Uterus (tissue), 2 donors: ENCODE measurements around the gene SEPTIN5.

ENCODE experiments used
- CTCF ChIP-seq, 4 experiments: fragments of 200-600 bp in 2 of 4; fragments of 450-650 bp in 2 of 4; sonication (generic) in 2 of 4; IDR thresholded peaks; one replicate each; pipeline ENCODE4 v1.5.1; 2016 to 2019; ENCODE audit warnings: antibody characterized with exemption in 4 of 4, mild to moderate bottlenecking in 2 of 4, moderate library complexity in 1 of 4
- POLR2A ChIP-seq, 2 donors: fragments of 450-650 bp; IDR thresholded peaks; one replicate each; pipeline ENCODE4 v1.6.1; 2016; ENCODE audit warnings: antibody characterized with exemption in 2 of 2, mild to moderate bottlenecking in 1 of 2, moderate library complexity in 1 of 2

GRCh38 chr22:19766511-19767426, 52.5 kb downstream of the SEPTIN5 start:
- TF ChIP-seq POLR2A (IDR thresholded peaks at IDR 0.05) (no peak), CTCF (IDR thresholded peaks at IDR 0.05) (no peak)
